Thyroid gland (tissue), 4 donors: ENCODE results near the gene KRTAP12-4.

Experiments used
- POLR2A ChIP-seq, 2 donors: fragments of 450-650 bp; IDR thresholded peaks; one replicate each; pipeline ENCODE4 v1.6.1; 2017; ENCODE audit warnings: antibody characterized with exemption in 2 of 2, mild to moderate bottlenecking in 2 of 2, moderate library complexity in 1 of 2
- TF ChIP-seq, protein P1 (sequence below), 6 experiments: fragments of 200-600 bp in 3 of 6; fragments of 450-650 bp in 3 of 6; sonication (generic) in 3 of 6; IDR thresholded peaks; one replicate each; pipeline ENCODE4 v1.5.1; 2016 to 2019; ENCODE audit warnings: antibody characterized with exemption in 6 of 6, mild to moderate bottlenecking in 2 of 6, inconsistent platforms in 1 of 6, moderate library complexity in 1 of 6

DNA sequence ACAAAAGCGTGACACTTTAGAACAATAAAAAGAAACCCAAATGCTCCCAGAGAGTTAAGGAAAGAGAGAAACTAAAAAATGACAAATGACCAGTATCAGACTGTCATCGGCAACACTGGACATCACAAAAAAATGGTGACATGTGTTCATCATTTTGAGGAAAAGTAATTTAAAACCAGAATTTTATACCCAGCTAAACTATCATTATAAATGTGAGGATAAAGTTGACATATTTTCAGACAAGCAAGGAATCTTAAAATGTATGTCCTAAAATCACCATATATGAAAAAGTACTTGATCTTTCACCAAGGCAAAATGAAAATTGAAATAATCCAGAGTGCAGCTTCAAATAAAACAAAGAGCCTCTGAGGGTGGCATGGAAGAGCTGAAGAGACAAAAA lies 9.6 kb downstream of the KRTAP12-4 start:
- TF ChIP-seq, protein P1, sequence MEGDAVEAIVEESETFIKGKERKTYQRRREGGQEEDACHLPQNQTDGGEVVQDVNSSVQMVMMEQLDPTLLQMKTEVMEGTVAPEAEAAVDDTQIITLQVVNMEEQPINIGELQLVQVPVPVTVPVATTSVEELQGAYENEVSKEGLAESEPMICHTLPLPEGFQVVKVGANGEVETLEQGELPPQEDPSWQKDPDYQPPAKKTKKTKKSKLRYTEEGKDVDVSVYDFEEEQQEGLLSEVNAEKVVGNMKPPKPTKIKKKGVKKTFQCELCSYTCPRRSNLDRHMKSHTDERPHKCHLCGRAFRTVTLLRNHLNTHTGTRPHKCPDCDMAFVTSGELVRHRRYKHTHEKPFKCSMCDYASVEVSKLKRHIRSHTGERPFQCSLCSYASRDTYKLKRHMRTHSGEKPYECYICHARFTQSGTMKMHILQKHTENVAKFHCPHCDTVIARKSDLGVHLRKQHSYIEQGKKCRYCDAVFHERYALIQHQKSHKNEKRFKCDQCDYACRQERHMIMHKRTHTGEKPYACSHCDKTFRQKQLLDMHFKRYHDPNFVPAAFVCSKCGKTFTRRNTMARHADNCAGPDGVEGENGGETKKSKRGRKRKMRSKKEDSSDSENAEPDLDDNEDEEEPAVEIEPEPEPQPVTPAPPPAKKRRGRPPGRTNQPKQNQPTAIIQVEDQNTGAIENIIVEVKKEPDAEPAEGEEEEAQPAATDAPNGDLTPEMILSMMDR (IDR thresholded peaks at IDR 0.05) = no peak
- TF ChIP-seq POLR2A (IDR thresholded peaks at IDR 0.05) = no peak
